ENCODE data around the gene WTAP. TPM values are rescaled to one million over a fixed set of nuclear protein-coding genes. Genes with fewer than 3 reads are reported as not detected.

The WTAP gene
- total and polyA plus RNA-seq, 2 experiments from 2014 or later: 108 to 121 TPM

- H3K27ac Mint-ChIP-seq: no peak overlapping the region
- H3K9me2 ChIP-seq (ENCODE audit: insufficient read depth): no peaks in the 10 kb centered on the region
- H3K27me3 ChIP-seq (ENCODE audit: insufficient read depth): no peaks in the 10 kb centered on the region
- no peaks in the 10 kb centered on the region for H3K4me1 Mint-ChIP-seq
- no peaks in the 10 kb centered on the region for H3K9me3 Mint-ChIP-seq
- peaks cover 27% of the 10 kb centered on the region for H3K79me2 ChIP-seq (replicated peaks; ENCODE audit: insufficient read depth)
- TF ChIP-seq NANOG (IDR thresholded peaks at IDR 0.05; ENCODE audit: borderline replicate concordance) (no peak), STAT1 (IDR thresholded peaks at IDR 0.05; ENCODE audit: unreplicated experiment) (no peak), CREB1 (CRISPR knock-in tag; IDR thresholded peaks at IDR 0.05; ENCODE audit: low read depth) (no peak), POLR2AphosphoS5 (IDR thresholded peaks at IDR 0.05; ENCODE audit: low read depth) (no peak), ZNF114 (CRISPR knock-in tag; IDR thresholded peaks at IDR 0.05) (no peak), EZH2 (IDR thresholded peaks at IDR 0.05; ENCODE audit: low read depth, unreplicated experiment) (no peak), ETS1 (IDR thresholded peaks at IDR 0.05) (no peak), EZH2phosphoT487 (IDR thresholded peaks at IDR 0.05; ENCODE audit: unreplicated experiment) (no peak), JUNB (IDR thresholded peaks at IDR 0.05; ENCODE audit: unreplicated experiment) (no peak), ZNF331 (CRISPR knock-in tag; IDR thresholded peaks at IDR 0.05; ENCODE audit: low read depth) (no peak)
- TF ChIP-seq, protein P1, sequence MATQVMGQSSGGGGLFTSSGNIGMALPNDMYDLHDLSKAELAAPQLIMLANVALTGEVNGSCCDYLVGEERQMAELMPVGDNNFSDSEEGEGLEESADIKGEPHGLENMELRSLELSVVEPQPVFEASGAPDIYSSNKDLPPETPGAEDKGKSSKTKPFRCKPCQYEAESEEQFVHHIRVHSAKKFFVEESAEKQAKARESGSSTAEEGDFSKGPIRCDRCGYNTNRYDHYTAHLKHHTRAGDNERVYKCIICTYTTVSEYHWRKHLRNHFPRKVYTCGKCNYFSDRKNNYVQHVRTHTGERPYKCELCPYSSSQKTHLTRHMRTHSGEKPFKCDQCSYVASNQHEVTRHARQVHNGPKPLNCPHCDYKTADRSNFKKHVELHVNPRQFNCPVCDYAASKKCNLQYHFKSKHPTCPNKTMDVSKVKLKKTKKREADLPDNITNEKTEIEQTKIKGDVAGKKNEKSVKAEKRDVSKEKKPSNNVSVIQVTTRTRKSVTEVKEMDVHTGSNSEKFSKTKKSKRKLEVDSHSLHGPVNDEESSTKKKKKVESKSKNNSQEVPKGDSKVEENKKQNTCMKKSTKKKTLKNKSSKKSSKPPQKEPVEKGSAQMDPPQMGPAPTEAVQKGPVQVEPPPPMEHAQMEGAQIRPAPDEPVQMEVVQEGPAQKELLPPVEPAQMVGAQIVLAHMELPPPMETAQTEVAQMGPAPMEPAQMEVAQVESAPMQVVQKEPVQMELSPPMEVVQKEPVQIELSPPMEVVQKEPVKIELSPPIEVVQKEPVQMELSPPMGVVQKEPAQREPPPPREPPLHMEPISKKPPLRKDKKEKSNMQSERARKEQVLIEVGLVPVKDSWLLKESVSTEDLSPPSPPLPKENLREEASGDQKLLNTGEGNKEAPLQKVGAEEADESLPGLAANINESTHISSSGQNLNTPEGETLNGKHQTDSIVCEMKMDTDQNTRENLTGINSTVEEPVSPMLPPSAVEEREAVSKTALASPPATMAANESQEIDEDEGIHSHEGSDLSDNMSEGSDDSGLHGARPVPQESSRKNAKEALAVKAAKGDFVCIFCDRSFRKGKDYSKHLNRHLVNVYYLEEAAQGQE (IDR thresholded peaks at IDR 0.05; ENCODE audit: unreplicated experiment): no peak
- TF ChIP-seq, protein P2, sequence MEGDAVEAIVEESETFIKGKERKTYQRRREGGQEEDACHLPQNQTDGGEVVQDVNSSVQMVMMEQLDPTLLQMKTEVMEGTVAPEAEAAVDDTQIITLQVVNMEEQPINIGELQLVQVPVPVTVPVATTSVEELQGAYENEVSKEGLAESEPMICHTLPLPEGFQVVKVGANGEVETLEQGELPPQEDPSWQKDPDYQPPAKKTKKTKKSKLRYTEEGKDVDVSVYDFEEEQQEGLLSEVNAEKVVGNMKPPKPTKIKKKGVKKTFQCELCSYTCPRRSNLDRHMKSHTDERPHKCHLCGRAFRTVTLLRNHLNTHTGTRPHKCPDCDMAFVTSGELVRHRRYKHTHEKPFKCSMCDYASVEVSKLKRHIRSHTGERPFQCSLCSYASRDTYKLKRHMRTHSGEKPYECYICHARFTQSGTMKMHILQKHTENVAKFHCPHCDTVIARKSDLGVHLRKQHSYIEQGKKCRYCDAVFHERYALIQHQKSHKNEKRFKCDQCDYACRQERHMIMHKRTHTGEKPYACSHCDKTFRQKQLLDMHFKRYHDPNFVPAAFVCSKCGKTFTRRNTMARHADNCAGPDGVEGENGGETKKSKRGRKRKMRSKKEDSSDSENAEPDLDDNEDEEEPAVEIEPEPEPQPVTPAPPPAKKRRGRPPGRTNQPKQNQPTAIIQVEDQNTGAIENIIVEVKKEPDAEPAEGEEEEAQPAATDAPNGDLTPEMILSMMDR (conservative IDR thresholded peaks at IDR 0.05; ENCODE audit: low read depth in 2 of 2): no peak
- TF ChIP-seq, protein P3, sequence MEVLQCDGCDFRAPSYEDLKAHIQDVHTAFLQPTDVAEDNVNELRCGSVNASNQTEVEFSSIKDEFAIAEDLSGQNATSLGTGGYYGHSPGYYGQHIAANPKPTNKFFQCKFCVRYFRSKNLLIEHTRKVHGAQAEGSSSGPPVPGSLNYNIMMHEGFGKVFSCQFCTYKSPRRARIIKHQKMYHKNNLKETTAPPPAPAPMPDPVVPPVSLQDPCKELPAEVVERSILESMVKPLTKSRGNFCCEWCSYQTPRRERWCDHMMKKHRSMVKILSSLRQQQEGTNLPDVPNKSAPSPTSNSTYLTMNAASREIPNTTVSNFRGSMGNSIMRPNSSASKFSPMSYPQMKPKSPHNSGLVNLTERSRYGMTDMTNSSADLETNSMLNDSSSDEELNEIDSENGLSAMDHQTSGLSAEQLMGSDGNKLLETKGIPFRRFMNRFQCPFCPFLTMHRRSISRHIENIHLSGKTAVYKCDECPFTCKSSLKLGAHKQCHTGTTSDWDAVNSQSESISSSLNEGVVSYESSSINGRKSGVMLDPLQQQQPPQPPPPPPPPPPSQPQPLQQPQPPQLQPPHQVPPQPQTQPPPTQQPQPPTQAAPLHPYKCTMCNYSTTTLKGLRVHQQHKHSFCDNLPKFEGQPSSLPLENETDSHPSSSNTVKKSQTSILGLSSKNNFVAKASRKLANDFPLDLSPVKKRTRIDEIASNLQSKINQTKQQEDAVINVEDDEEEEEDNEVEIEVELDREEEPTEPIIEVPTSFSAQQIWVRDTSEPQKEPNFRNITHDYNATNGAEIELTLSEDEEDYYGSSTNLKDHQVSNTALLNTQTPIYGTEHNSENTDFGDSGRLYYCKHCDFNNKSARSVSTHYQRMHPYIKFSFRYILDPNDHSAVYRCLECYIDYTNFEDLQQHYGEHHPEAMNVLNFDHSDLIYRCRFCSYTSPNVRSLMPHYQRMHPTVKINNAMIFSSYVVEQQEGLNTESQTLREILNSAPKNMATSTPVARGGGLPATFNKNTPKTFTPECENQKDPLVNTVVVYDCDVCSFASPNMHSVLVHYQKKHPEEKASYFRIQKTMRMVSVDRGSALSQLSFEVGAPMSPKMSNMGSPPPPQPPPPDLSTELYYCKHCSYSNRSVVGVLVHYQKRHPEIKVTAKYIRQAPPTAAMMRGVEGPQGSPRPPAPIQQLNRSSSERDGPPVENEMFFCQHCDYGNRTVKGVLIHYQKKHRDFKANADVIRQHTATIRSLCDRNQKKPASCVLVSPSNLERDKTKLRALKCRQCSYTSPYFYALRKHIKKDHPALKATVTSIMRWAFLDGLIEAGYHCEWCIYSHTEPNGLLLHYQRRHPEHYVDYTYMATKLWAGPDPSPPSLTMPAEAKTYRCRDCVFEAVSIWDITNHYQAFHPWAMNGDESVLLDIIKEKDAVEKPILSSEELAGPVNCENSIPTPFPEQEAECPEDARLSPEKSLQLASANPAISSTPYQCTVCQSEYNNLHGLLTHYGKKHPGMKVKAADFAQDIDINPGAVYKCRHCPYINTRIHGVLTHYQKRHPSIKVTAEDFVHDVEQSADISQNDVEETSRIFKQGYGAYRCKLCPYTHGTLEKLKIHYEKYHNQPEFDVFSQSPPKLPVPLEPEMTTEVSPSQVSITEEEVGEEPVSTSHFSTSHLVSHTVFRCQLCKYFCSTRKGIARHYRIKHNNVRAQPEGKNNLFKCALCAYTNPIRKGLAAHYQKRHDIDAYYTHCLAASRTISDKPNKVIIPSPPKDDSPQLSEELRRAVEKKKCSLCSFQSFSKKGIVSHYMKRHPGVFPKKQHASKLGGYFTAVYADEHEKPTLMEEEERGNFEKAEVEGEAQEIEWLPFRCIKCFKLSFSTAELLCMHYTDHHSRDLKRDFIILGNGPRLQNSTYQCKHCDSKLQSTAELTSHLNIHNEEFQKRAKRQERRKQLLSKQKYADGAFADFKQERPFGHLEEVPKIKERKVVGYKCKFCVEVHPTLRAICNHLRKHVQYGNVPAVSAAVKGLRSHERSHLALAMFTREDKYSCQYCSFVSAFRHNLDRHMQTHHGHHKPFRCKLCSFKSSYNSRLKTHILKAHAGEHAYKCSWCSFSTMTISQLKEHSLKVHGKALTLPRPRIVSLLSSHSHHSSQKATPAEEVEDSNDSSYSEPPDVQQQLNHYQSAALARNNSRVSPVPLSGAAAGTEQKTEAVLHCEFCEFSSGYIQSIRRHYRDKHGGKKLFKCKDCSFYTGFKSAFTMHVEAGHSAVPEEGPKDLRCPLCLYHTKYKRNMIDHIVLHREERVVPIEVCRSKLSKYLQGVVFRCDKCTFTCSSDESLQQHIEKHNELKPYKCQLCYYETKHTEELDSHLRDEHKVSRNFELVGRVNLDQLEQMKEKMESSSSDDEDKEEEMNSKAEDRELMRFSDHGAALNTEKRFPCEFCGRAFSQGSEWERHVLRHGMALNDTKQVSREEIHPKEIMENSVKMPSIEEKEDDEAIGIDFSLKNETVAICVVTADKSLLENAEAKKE (CRISPR knock-in tag; IDR thresholded peaks at IDR 0.05): no peak
- no peaks in the 10 kb centered on the region for H3K4me1 ChIP-seq (ENCODE audit: insufficient read depth)
- peaks cover 9% of the 10 kb centered on the region for H3K27me3 Mint-ChIP-seq (ENCODE audit: insufficient read depth, low read depth, poor library complexity)
- H3K36me3 Mint-ChIP-seq (ENCODE audit: low read depth): peaks cover 96% of the 10 kb centered on the region
- no peak overlapping the region for H3K4me2 ChIP-seq
- H2AFZ ChIP-seq: no peak overlapping the region
- H3F3A ChIP-seq (replicated peaks; ENCODE audit: low read depth): peaks cover 34% of the 10 kb centered on the region
- DNase-seq (ENCODE audit: low spot score) (no peak), ATAC-seq (no peak)
- no peak overlapping the region for H3K4me3 ChIP-seq
- H4K20me1 ChIP-seq (replicated peaks; ENCODE audit: insufficient read depth): peaks cover 39% of the 10 kb centered on the region
- H3K27ac ChIP-seq (ENCODE audit: low read depth): 0 out of 2 replicates have a peak overlapping the region, but pooled peaks have one; percentile 7
- no peak overlapping the region for H3K4me3 Mint-ChIP-seq
- H3K36me3 ChIP-seq (ENCODE audit: insufficient read depth): peaks cover 85% of the 10 kb centered on the region
Observed at GRCh38 chr6:159778542-159779103, 51.3 kb downstream of the WTAP start.

All from GM23338 (cell line).